Measurements from ENCODE around the gene FOXI2.

The FOXI2 gene

GRCh38 chr10:127736915-127737562, at the start of gene FOXI2:
Gene FOXI2 (plus strand): TSS chr10:127737185. CDS start chr10:127737274, 89 bp downstream.
- no peak for DNase-seq

GRCh38 chr10:127687548-127687947, 49.4 kb upstream of the FOXI2 start:
- no peak for DNase-seq

GRCh38 chr10:127690176-127690835, 46.7 kb upstream of the FOXI2 start:
- no peak for DNase-seq

GRCh38 chr10:127694580-127695193, 42.3 kb upstream of the FOXI2 start:
- no peak for DNase-seq

- DNase-seq: no peak
These were observed 41.6 kb upstream of the FOXI2 start for GRCh38 chr10:127695431-127695830.

GRCh38 chr10:127698886-127699285, 38.1 kb upstream of the FOXI2 start:
- no peak for DNase-seq

GRCh38 chr10:127699311-127699710, 37.7 kb upstream of the FOXI2 start:
- no peak for DNase-seq

GRCh38 chr10:127702271-127702670, 34.7 kb upstream of the FOXI2 start:
- DNase-seq: no peak

- DNase-seq: no peak
These were observed 21.7 kb upstream of the FOXI2 start for GRCh38 chr10:127715249-127715648.

GRCh38 chr10:127715782-127716378, 21.1 kb upstream of the FOXI2 start:
- no peak for DNase-seq

- no peak for DNase-seq
These were observed 16.8 kb upstream of the FOXI2 start for GRCh38 chr10:127720142-127720541.

GRCh38 chr10:127720903-127721302, 16.1 kb upstream of the FOXI2 start:
- DNase-seq: no peak

GRCh38 chr10:127734753-127735152, 2.2 kb upstream of the FOXI2 start:
- no peak for DNase-seq

- no peak for DNase-seq
These were observed 1.8 kb upstream of the FOXI2 start for GRCh38 chr10:127735156-127735555.

- DNase-seq: no peak
These were observed 1.2 kb upstream of the FOXI2 start for GRCh38 chr10:127735723-127736221.

GRCh38 chr10:127736222-127736914, 617 bp upstream of the FOXI2 start:
- no peak for DNase-seq

GRCh38 chr10:127737563-127738511, 852 bp downstream of the FOXI2 start:
- no peak for DNase-seq

GRCh38 chr10:127738512-127739424, 1.8 kb downstream of the FOXI2 start:
- no peak for DNase-seq

- DNase-seq: no peak
These were observed 2.9 kb downstream of the FOXI2 start for GRCh38 chr10:127739908-127740307.

- no peak for DNase-seq
These were observed 3.6 kb downstream of the FOXI2 start for GRCh38 chr10:127740596-127740995.

GRCh38 chr10:127743205-127743604, 6.2 kb downstream of the FOXI2 start:
- DNase-seq: no peak
